Measurements from ENCODE around the gene CAMK2D.
A peak's percentile ranks its signal among the peaks of the same experiment; 100 is the strongest.

Gene CAMK2D

DNA sequence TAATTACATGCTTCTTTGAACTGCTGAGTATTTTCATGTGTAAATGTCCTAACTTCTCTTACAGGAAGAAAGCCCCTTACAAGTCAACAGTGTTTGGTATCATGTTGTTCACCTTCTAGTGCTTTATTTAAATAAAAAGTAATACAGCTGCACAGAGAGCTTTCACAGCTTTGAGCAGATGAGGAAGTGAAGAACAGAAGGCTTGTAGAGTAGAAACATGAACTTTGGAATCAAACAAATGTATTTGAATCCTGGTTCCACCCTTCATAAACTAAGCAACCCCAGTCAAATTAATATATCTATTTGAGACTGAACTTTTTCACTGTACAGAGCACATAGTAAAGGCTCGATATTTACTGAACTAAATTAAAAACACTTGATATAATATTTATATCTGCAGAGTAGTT is 120.5 kb downstream of the CAMK2D start:
- Histone ChIP-seq H3K4me1 (ENCODE audit: low read length) (peaks cover 24% of the 10 kb centered on the region), H4K20me1 (ENCODE audit: insufficient read depth, low read length) (no peaks in the 10 kb centered on the region), H3K79me2 (ENCODE audit: low read length) (no peaks in the 10 kb centered on the region), H3K27me3 (replicated peaks; ENCODE audit: insufficient read depth, low read length) (no peaks in the 10 kb centered on the region), H3K9ac (ENCODE audit: low read length) (no peak overlapping the region), H2AFZ (ENCODE audit: low read length) (no peak overlapping the region), H3K27ac (ENCODE audit: low read length) (no peak overlapping the region), H3K4me2 (ENCODE audit: low read depth, low read length) (no peak overlapping the region), H3K9me2 (replicated peaks; ENCODE audit: insufficient read depth, low read length) (no peaks in the 10 kb centered on the region), H3K9me3 (replicated peaks; ENCODE audit: insufficient read depth, low read length) (no peaks in the 10 kb centered on the region), H3K4me3 (ENCODE audit: low read length) (no peak overlapping the region), H3F3A (ENCODE audit: insufficient read depth, low read length) (peaks cover 10% of the 10 kb centered on the region), H3K36me3 (replicated peaks; ENCODE audit: insufficient read depth, low read length) (no peaks in the 10 kb centered on the region)
- peak; percentile 30 for DNase-seq
- TF ChIP-seq, protein P1, sequence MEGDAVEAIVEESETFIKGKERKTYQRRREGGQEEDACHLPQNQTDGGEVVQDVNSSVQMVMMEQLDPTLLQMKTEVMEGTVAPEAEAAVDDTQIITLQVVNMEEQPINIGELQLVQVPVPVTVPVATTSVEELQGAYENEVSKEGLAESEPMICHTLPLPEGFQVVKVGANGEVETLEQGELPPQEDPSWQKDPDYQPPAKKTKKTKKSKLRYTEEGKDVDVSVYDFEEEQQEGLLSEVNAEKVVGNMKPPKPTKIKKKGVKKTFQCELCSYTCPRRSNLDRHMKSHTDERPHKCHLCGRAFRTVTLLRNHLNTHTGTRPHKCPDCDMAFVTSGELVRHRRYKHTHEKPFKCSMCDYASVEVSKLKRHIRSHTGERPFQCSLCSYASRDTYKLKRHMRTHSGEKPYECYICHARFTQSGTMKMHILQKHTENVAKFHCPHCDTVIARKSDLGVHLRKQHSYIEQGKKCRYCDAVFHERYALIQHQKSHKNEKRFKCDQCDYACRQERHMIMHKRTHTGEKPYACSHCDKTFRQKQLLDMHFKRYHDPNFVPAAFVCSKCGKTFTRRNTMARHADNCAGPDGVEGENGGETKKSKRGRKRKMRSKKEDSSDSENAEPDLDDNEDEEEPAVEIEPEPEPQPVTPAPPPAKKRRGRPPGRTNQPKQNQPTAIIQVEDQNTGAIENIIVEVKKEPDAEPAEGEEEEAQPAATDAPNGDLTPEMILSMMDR (IDR thresholded peaks at IDR 0.05; ENCODE audit: low read length), result no peak
- TF ChIP-seq EZH2phosphoT487 (IDR thresholded peaks at IDR 0.05; ENCODE audit: low read length), result no peak
- TF ChIP-seq EZH2 (optimal IDR thresholded peaks at IDR 0.05; ENCODE audit: low read depth, low read length), result no peak

DNA sequence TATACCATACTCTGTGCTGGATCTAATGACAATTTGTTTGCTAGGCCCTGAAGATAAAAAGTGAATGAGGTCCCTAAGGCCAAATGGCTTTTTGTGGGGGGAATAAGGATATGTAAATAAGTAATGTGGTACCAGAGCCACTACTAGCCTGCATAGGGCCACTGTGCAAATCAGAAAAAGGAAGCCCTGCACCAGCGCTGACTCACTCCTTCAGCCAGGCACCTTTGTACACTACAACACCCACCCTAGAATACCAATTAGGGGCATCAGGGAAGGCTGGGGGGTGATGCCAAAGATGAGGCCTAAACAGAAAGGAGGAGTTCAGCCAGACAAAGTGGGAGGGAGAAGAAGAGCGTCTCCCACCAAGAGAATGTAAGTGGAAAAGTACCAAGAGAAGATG is 122.2 kb downstream of the CAMK2D start:
- TF ChIP-seq EZH2 (optimal IDR thresholded peaks at IDR 0.05; ENCODE audit: low read depth, low read length) (no peak), EZH2phosphoT487 (IDR thresholded peaks at IDR 0.05; ENCODE audit: low read length) (no peak)
- TF ChIP-seq, protein P1 (IDR thresholded peaks at IDR 0.05; ENCODE audit: low read length), result no peak

DNA sequence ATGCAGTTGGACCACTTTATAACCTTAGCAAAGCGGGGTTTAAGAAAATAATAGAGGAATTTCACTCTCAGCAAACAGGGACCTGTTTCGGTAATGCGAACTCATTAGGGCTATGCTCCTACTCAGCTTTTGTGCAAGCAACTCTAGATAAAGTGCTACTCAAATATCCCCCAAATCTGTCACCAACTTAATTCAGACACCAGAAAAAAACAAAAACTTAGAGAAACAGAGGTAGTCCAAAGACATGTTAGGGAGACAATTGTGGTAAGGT is 123.0 kb downstream of the CAMK2D start:
- Histone ChIP-seq H3K36me3 (replicated peaks; ENCODE audit: insufficient read depth, low read length) (no peaks in the 10 kb centered on the region), H3K4me2 (ENCODE audit: low read depth, low read length) (no peak overlapping the region), H2AFZ (ENCODE audit: low read length) (no peak overlapping the region), H3K79me2 (ENCODE audit: low read length) (no peaks in the 10 kb centered on the region), H3K9me2 (replicated peaks; ENCODE audit: insufficient read depth, low read length) (no peaks in the 10 kb centered on the region), H3K4me3 (ENCODE audit: low read length) (no peak overlapping the region), H3K4me1 (ENCODE audit: low read length) (peaks cover 26% of the 10 kb centered on the region), H4K20me1 (ENCODE audit: insufficient read depth, low read length) (no peaks in the 10 kb centered on the region), H3K9me3 (replicated peaks; ENCODE audit: insufficient read depth, low read length) (no peaks in the 10 kb centered on the region), H3F3A (ENCODE audit: insufficient read depth, low read length) (peaks cover 10% of the 10 kb centered on the region), H3K9ac (ENCODE audit: low read length) (no peak overlapping the region), H3K27ac (ENCODE audit: low read length) (no peak overlapping the region), H3K27me3 (replicated peaks; ENCODE audit: insufficient read depth, low read length) (no peaks in the 10 kb centered on the region)
- DNase-seq, result no peak
- no peak for TF ChIP-seq EZH2 (optimal IDR thresholded peaks at IDR 0.05; ENCODE audit: low read depth, low read length)
- TF ChIP-seq, protein P1 (IDR thresholded peaks at IDR 0.05; ENCODE audit: low read length), result no peak
- no peak for TF ChIP-seq EZH2phosphoT487 (IDR thresholded peaks at IDR 0.05; ENCODE audit: low read length)

More for the DNA sequence above, 122.2 kb downstream of the CAMK2D start:
- no peak overlapping the region for H2AFZ ChIP-seq (ENCODE audit: low read length)
- H3K27ac ChIP-seq (ENCODE audit: low read length), result no peak overlapping the region
- no peaks in the 10 kb centered on the region for H3K9me3 ChIP-seq (replicated peaks; ENCODE audit: insufficient read depth, low read length)
- H3K79me2 ChIP-seq (ENCODE audit: low read length), result no peaks in the 10 kb centered on the region
- H3K36me3 ChIP-seq (replicated peaks; ENCODE audit: insufficient read depth, low read length), result no peaks in the 10 kb centered on the region
- H3K9me2 ChIP-seq (replicated peaks; ENCODE audit: insufficient read depth, low read length), result no peaks in the 10 kb centered on the region
- no peak overlapping the region for H3K9ac ChIP-seq (ENCODE audit: low read length)
- peaks cover 10% of the 10 kb centered on the region for H3F3A ChIP-seq (ENCODE audit: insufficient read depth, low read length)
- H4K20me1 ChIP-seq (ENCODE audit: insufficient read depth, low read length), result no peaks in the 10 kb centered on the region
- no peaks in the 10 kb centered on the region for H3K27me3 ChIP-seq (replicated peaks; ENCODE audit: insufficient read depth, low read length)
- H3K4me3 ChIP-seq (ENCODE audit: low read length), result no peak overlapping the region
- no peak overlapping the region for H3K4me2 ChIP-seq (ENCODE audit: low read depth, low read length)
- DNase-seq, result no peak
- H3K4me1 ChIP-seq (ENCODE audit: low read length), result peaks cover 26% of the 10 kb centered on the region
